KG1 (cell line): Measurements from ENCODE around the gene USHBP1.

Experiments
- DNase-seq: peaks from one replicate; lab custom pipeline; 2025; lab: John Stamatoyannopoulos, UW

Gene USHBP1

GRCh38 chr19:17211547-17212446 is 52.7 kb downstream of the USHBP1 start:
- no peak for DNase-seq

- DNase-seq, result no peak
Measured at GRCh38 chr19:17210296-17210695, 54.2 kb downstream of the USHBP1 start.

GRCh38 chr19:17209126-17210036 is 55.2 kb downstream of the USHBP1 start:
- no peak for DNase-seq

GRCh38 chr19:17206736-17207581 is 57.6 kb downstream of the USHBP1 start:
- no peak for DNase-seq

GRCh38 chr19:17205237-17206140 is 59.1 kb downstream of the USHBP1 start:
- no peak for DNase-seq

- no peak for DNase-seq
Measured at GRCh38 chr19:17202713-17203112, 61.8 kb downstream of the USHBP1 start.

GRCh38 chr19:17202249-17202648 is 62.3 kb downstream of the USHBP1 start:
- DNase-seq, result no peak

- DNase-seq, result no peak
Measured at GRCh38 chr19:17200408-17201079, 64.0 kb downstream of the USHBP1 start.
